Neuronal stem cell (in vitro differentiated cells): ENCODE results near the gene NR2E1.

Source experiments
- DNase-seq: peaks from one replicate; pipeline ENCODE4 v3.0.0-alpha.2; 2013; ENCODE audit warnings: low spot score
- H2AFZ ChIP-seq: one replicate; pipeline ENCODE4 v1.6.1; 2013; ENCODE audit warnings: mild to moderate bottlenecking, low read length, inconsistent platforms
- H2AK5ac ChIP-seq: 2 replicates; pipeline ENCODE4 v1.6.1; 2013; ENCODE audit warnings: low read depth, mild to moderate bottlenecking, inconsistent platforms, low read length, moderate library complexity, mixed read lengths
- H2BK120ac ChIP-seq: 2 replicates; pipeline ENCODE4 v1.6.1; 2013; ENCODE audit warnings: low read depth, mild to moderate bottlenecking, inconsistent platforms, low read length, moderate library complexity, mixed read lengths
- H2BK12ac ChIP-seq: one replicate; pipeline ENCODE4 v1.6.1; 2013; ENCODE audit warnings: low read length, inconsistent platforms
- H2BK15ac ChIP-seq: 2 replicates; pipeline ENCODE4 v1.6.1; 2013; ENCODE audit warnings: mild to moderate bottlenecking, low read length, inconsistent platforms, mixed read lengths
- H2BK5ac ChIP-seq: one replicate; pipeline ENCODE4 v1.6.1; 2013; ENCODE audit warnings: inconsistent platforms, mild to moderate bottlenecking, low read length, moderate library complexity
- H3K14ac ChIP-seq: one replicate; pipeline ENCODE4 v1.6.1; 2013; ENCODE audit warnings: low read length, inconsistent platforms
- H3K18ac ChIP-seq: 2 replicates; pipeline ENCODE4 v1.6.1; 2013; ENCODE audit warnings: low read length, inconsistent platforms
- H3K23ac ChIP-seq: 2 replicates; pipeline ENCODE4 v1.6.1; 2013; ENCODE audit warnings: low read depth, mild to moderate bottlenecking, mixed read lengths, low read length, inconsistent platforms; ENCODE audit not compliant: poor library complexity
- H3K27ac ChIP-seq: replicated peaks from 3 replicates; pipeline ENCODE4 v1.5.1; 2013; ENCODE audit warnings: low read length, inconsistent platforms
- H3K27me3 ChIP-seq, 3 experiments: 2 replicates each; pipeline ENCODE4 v1.6.1; 2013; ENCODE audit warnings: low read length in 3 of 3, mild to moderate bottlenecking in 2 of 3, inconsistent platforms in 1 of 3, low read depth in 1 of 3, mixed read lengths in 1 of 3, moderate library complexity in 1 of 3; ENCODE audit not compliant: control insufficient read depth in 3 of 3, insufficient read depth in 3 of 3
- H3K36me3 ChIP-seq, 2 donors: replicated peaks in 1 of 2; 2 replicates each; pipeline ENCODE4 v1.6.1; 2013; ENCODE audit warnings: low read length in 2 of 2; ENCODE audit not compliant: control insufficient read depth in 2 of 2, insufficient read depth in 2 of 2
- H3K4ac ChIP-seq: 2 replicates; pipeline ENCODE4 v1.6.1; 2013; ENCODE audit warnings: inconsistent platforms, mild to moderate bottlenecking, low read length, moderate library complexity
- H3K4me1 ChIP-seq, 2 donors: 1 replicate in 1 of 2; 2 replicates in 1 of 2; pipeline ENCODE4 v1.6.1; 2013; ENCODE audit warnings: low read length in 2 of 2, low read depth in 1 of 2; ENCODE audit not compliant: control insufficient read depth in 2 of 2, insufficient read depth in 1 of 2
- H3K4me2 ChIP-seq: one replicate; pipeline ENCODE4 v1.6.1; 2013; ENCODE audit warnings: mild to moderate bottlenecking, low read length, inconsistent platforms; ENCODE audit not compliant: insufficient read depth, poor library complexity, severe bottlenecking
- H3K4me3 ChIP-seq, 2 donors: 2 replicates each; pipeline ENCODE4 v1.5.1; 2013; ENCODE audit warnings: low read length in 2 of 2, mild to moderate bottlenecking in 2 of 2, inconsistent platforms in 1 of 2, moderate library complexity in 1 of 2
- H3K79me1 ChIP-seq: one replicate; pipeline ENCODE4 v1.6.1; 2013; ENCODE audit warnings: low read depth, mild to moderate bottlenecking, inconsistent platforms, low read length, moderate library complexity
- H3K9ac ChIP-seq: one replicate; pipeline ENCODE4 v1.6.1; 2013; ENCODE audit warnings: mild to moderate bottlenecking, low read depth, low read length, inconsistent platforms; ENCODE audit not compliant: poor library complexity
- H3K9me3 ChIP-seq, 2 donors: replicated peaks in 1 of 2; 2 replicates each; pipeline versions ENCODE3 to v1.6.1; 2013; ENCODE audit warnings: low read length in 2 of 2, mild to moderate bottlenecking in 2 of 2, inconsistent platforms in 1 of 2, low read depth in 1 of 2, mixed read lengths in 1 of 2, moderate library complexity in 1 of 2; ENCODE audit not compliant: control insufficient read depth in 2 of 2, insufficient read depth in 1 of 2
- H4K8ac ChIP-seq: one replicate; pipeline ENCODE4 v1.6.1; 2013; ENCODE audit warnings: low read depth, mild to moderate bottlenecking, inconsistent platforms, low read length, moderate library complexity
- H4K91ac ChIP-seq: one replicate; pipeline ENCODE4 v1.6.1; 2013; ENCODE audit warnings: low read length, low read depth, mild to moderate bottlenecking, inconsistent platforms; ENCODE audit not compliant: poor library complexity
- WGBS, 2 donors: extraction: QIAGEN DNeasy Blood & Tissue Kit; methylation state at CpG; one replicate each; pipeline ENCODE4 v1.1.7; 2013; ENCODE audit warnings: missing lambda C conversion rate in 2 of 2, mixed read lengths in 1 of 2; ENCODE audit not compliant: insufficient read length in 2 of 2, insufficient replicate concordance in 1 of 2; ENCODE audit errors: extremely low coverage in 2 of 2; 5-methylcytosine and 5-hydroxymethylcytosine counted together

Gene NR2E1

GRCh38 chr6:108127826-108128225 lies 38.0 kb upstream of the NR2E1 start:
- H3K4me1 ChIP-seq, result peaks cover 2 to 11% of the 10 kb centered on the region in 2 donors
- H2AK5ac ChIP-seq, result no peak overlapping the region
- no peak overlapping the region for H3K4me3 ChIP-seq
- H3K23ac ChIP-seq, result no peak overlapping the region
- no peak overlapping the region for H3K9ac ChIP-seq
- H3K4ac ChIP-seq, result no peak overlapping the region
- no peak overlapping the region for H3K27ac ChIP-seq
- no peak overlapping the region for H4K8ac ChIP-seq
- no peak overlapping the region for H2BK12ac ChIP-seq
- H2BK15ac ChIP-seq, result no peak overlapping the region
- H3K27me3 ChIP-seq, result peaks cover 4 to 91% (median 25%) of the 10 kb centered on the region in 3 experiments
- no peak for DNase-seq
- H3K9me3 ChIP-seq, result no peaks in the 10 kb centered on the region
- H4K91ac ChIP-seq, result no peak overlapping the region
- H3K79me1 ChIP-seq, result no peaks in the 10 kb centered on the region
- H3K4me2 ChIP-seq, result no peak overlapping the region
- no peak overlapping the region for H2AFZ ChIP-seq
- WGBS, 2 donors, result no CpG with 5 or more reads among the region's 2 CpGs
- no peak overlapping the region for H3K18ac ChIP-seq
- no peak overlapping the region for H2BK120ac ChIP-seq
- H3K36me3 ChIP-seq, result no peaks in the 10 kb centered on the region
- H2BK5ac ChIP-seq, result no peak overlapping the region
- no peak overlapping the region for H3K14ac ChIP-seq

GRCh38 chr6:108130262-108130661 lies 35.6 kb upstream of the NR2E1 start:
- Histone ChIP-seq H3K27ac (no peak overlapping the region), H3K9me3 (no peaks in the 10 kb centered on the region), H3K79me1 (no peaks in the 10 kb centered on the region), H2BK12ac (no peak overlapping the region), H2BK120ac (no peak overlapping the region), H3K9ac (no peak overlapping the region), H3K4ac (no peak overlapping the region), H3K14ac (no peak overlapping the region), H2BK15ac (no peak overlapping the region), H3K23ac (no peak overlapping the region), H4K91ac (no peak overlapping the region), H2AFZ (no peak overlapping the region), H3K18ac (no peak overlapping the region), H4K8ac (no peak overlapping the region), H3K4me2 (no peak overlapping the region), H2BK5ac (no peak overlapping the region), H3K27me3 (peaks cover 0 to 87% (median 7%) of the 10 kb centered on the region in 3 experiments), H3K36me3 (no peaks in the 10 kb centered on the region), H2AK5ac (no peak overlapping the region), H3K4me1 (peaks cover 10 to 12% of the 10 kb centered on the region in 2 donors), H3K4me3 (no peak overlapping the region)
- DNase-seq, result no peak

- Histone ChIP-seq H3K27ac (no peak overlapping the region), H2BK12ac (no peak overlapping the region), H3K18ac (peak overlapping the region; percentile 83), H2BK5ac (no peak overlapping the region), H4K8ac (no peak overlapping the region), H2AK5ac (peak overlapping the region; percentile 16), H3K14ac (no peak overlapping the region), H3K4ac (no peak overlapping the region), H2AFZ (no peak overlapping the region), H3K23ac (no peak overlapping the region), H3K9me3 (no peaks in the 10 kb centered on the region), H4K91ac (no peak overlapping the region), H3K4me3 (no peak overlapping the region), H3K79me1 (no peaks in the 10 kb centered on the region), H2BK15ac (no peak overlapping the region), H3K9ac (no peak overlapping the region), H3K27me3 (peaks cover 0 to 90% (median 5%) of the 10 kb centered on the region in 3 experiments), H3K36me3 (no peaks in the 10 kb centered on the region), H3K4me1 (peaks cover 10 to 12% of the 10 kb centered on the region in 2 donors), H2BK120ac (no peak overlapping the region), H3K4me2 (no peak overlapping the region)
- WGBS, 2 donors, result no CpG with 5 or more reads among the region's 4 CpGs
- no peak for DNase-seq
Observed at GRCh38 chr6:108132863-108133262, 33.0 kb upstream of the NR2E1 start.

GRCh38 chr6:108133594-108134179 lies 32.1 kb upstream of the NR2E1 start:
- DNase-seq, result peak; percentile 89
- Histone ChIP-seq H3K4ac (no peak overlapping the region), H4K91ac (peak overlapping the region; percentile 58), H2BK5ac (no peak overlapping the region), H3K79me1 (no peaks in the 10 kb centered on the region), H3K4me2 (peak overlapping the region; percentile 61), H4K8ac (no peak overlapping the region), H3K36me3 (no peaks in the 10 kb centered on the region), H2AFZ (peak overlapping the region; percentile 85), H3K23ac (no peak overlapping the region), H3K9ac (no peak overlapping the region), H3K4me1 (peaks cover 10 to 12% of the 10 kb centered on the region in 2 donors), H3K27ac (peak overlapping the region; percentile 81), H3K14ac (no peak overlapping the region), H3K27me3 (peaks cover 0 to 92% (median 5%) of the 10 kb centered on the region in 3 experiments), H2BK120ac (no peak overlapping the region), H2BK12ac (no peak overlapping the region), H2BK15ac (no peak overlapping the region), H3K9me3 (no peaks in the 10 kb centered on the region), H3K18ac (peak overlapping the region; percentile 92), H3K4me3 (peak overlapping the region; percentile 4 to 11), H2AK5ac (no peak overlapping the region)
- WGBS, 2 donors, result no CpG with 5 or more reads among the region's 36 CpGs
